HG03060 (cell line): ENCODE measurements around the gene RNF168.
A peak's percentile ranks its signal among the peaks of the same experiment; 100 is the strongest.
"Not testable (repeated sequence)": the region's sequence is repeated elsewhere in the genome, so short reads cannot be mapped to it uniquely, and the experiment has no call there.

Source experiments
- ATAC-seq: cut with Tn5 transposase; IDR thresholded peaks from one replicate; pipeline ENCODE4 v1.9.1; 2021; ENCODE audit warnings: low read depth, moderate number of reproducible peaks; ENCODE audit not compliant: unreplicated experiment

Gene RNF168

GRCh38 chr3:196472286-196472685 is 31.3 kb downstream of the RNF168 start:
- no peak for ATAC-seq

DNA sequence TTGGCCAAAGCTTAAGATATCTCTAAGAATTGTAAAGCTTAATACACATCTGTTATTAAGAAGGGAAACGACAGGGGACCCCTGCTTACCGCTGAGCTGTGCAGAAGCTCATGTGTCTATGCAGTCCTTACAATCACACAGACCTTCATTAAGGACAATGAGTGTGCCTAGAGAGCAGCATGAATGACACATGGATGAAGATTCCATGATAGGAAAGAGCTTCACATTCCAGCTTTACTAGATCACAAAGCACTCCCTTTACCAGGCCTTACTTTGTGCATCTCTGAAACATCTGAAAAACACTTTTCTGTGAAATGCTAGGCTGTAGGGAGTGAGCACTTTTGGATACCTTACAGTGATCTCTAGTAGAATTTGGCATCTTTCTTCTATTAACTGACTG is 32.0 kb downstream of the RNF168 start:
- no peak for ATAC-seq

- not testable (repeated sequence) for ATAC-seq
These were observed 33.4 kb downstream of the RNF168 start for GRCh38 chr3:196470182-196470581.

GRCh38 chr3:196463804-196464203 is 39.8 kb downstream of the RNF168 start:
- ATAC-seq, result no peak

DNA sequence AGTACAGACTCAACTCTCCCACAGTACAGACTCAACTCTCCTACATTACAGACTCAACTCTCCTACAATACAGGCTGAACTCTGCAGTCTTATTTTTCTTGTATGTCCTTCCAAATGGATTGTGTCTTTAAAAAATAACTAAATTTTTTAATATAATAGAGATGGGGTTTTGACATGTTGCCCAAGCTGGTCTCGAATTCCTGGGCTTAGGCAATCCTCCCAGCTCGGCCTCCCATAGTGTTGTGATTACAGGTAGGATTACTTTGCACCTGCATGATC is 40.2 kb downstream of the RNF168 start:
- ATAC-seq, result no peak

- not testable (repeated sequence) for ATAC-seq
These were observed 40.7 kb downstream of the RNF168 start for GRCh38 chr3:196462680-196463477.

DNA sequence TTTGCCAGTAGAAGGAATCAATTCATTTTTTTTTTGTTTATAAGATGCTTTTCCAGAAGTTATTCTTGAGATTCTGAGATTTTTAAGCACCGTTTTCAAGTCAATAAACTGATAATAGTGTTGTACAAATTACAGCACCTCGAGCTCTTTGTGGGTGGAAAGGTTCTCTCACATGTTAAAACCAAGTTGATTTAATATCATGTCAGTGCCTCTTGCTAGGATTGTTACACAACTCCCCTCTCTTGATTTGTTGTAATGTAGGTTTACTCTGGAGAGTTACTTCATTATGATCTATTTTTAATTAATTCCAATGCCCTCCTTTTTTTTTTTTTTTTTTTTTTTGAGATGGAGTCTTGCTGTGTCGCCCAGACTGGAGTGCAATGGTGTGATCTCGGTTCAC is 45.5 kb downstream of the RNF168 start:
- ATAC-seq, result no peak

DNA sequence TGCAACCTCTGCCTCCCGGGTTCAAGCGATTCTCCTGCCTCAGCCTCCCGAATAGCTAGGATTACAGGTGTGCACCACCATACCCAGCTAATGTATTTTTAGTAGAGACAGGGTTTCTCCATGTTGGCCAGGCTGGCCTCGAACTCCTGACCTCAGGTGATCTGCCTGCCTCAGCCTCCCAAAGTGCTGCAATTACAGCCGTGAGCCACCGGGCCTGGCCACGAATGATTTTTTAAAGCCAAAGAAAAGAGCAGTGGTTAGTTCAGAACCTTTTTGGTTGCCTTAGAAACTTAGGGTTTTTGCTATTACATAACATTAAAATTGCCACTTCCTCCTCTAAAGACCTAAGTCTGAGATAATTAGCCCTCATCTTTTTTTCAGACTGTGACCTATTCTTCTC is 46.1 kb downstream of the RNF168 start:
- ATAC-seq, result not testable (repeated sequence)

GRCh38 chr3:196454935-196455334 is 48.6 kb downstream of the RNF168 start:
- no peak for ATAC-seq

DNA sequence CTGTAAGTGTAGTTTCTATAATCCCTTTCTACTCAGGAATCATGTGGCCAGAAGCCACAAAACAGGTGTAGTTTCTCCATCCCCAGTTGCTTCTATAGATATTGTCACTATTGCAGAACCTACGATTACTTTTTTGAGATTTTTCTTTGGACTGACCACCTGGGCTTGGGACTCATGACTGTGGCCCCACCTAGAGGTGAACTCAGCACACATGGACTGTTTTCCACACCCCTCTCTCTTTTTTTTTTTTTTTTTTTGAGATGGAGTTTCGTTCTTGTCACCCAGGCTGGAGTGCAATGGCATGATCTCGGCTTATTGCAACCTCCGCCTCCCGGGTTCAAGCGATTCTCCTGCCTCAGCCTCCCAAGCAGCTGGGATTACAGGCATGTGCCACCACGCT is 58.2 kb downstream of the RNF168 start:
- not testable (repeated sequence) for ATAC-seq

GRCh38 chr3:196444500-196444894 is 59.1 kb downstream of the RNF168 start:
- no peak for ATAC-seq

GRCh38 chr3:196440696-196441095 is 62.9 kb downstream of the RNF168 start:
- ATAC-seq, result no peak

GRCh38 chr3:196440041-196440537 is 63.5 kb downstream of the RNF168 start:
- no peak for ATAC-seq

DNA sequence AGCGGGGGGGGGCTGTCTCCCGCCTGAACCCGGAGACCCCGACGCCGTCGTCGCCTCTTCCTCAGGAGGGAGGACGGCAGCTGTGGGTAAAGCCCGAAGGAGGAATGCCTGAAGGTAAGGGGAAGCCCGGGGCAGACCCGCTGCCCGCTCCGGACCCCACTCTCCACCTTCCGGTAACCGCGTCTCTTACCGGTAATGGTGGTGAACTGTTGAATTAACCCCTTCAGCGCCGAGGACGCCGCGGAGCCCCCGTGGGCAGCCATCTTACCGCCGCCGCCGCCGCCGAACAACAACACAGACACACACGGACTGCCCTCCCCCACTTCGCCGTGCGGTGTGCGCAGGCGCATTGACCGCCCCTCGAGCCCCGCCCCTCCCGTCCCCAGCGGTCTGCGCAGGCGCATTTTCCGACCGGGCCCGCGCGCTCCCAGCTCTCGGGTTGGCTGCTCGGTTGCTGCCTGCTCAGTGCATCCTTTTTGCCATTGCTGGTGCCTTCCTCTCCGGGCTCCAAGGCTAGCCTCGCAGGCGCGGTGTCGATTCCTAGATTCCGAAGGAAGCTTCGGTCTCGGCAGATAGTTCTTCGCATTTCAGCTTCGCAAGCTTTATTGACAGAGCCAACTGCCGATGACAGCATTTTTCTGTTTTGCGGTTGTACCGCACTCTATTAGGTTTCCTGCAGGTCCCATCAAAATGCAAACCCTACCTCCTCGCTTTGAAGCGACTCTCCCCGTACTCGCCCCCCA is 71.3 kb downstream of the RNF168 start, which contains the start of gene UBXN7:
Gene UBXN7 (minus strand): TSS at position 291 of the 743 bp plus-strand sequence. CDS start 28 bp downstream, at position 263.
- ATAC-seq, result peak; percentile 58

GRCh38 chr3:196431181-196432136 is 72.1 kb downstream of the RNF168 start:
- peak; percentile 10 for ATAC-seq

DNA sequence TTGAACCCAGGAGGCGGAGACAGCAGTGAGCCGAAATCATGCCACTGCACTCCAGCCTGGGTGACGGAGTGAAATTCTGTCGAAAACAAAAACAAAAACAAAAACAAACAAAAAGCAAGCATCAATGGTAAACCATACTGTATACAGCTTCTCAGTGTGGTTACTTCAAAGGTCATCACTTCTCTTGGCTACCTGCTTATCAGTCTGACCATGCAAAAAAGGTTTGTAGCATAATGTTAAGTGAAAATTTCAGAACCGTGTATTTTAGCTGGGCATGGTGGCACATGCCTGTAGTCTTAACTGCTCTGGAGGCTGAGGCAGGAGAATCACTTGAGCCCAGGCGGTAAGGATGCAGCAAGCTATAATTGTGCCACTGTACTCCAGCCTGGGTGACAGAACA is 75.5 kb downstream of the RNF168 start:
- no peak for ATAC-seq

GRCh38 chr3:196424421-196424820 is 79.1 kb downstream of the RNF168 start:
- ATAC-seq, result not testable (repeated sequence)

- no peak for ATAC-seq
These were observed 80.4 kb downstream of the RNF168 start for GRCh38 chr3:196423044-196423781.

- not testable (repeated sequence) for ATAC-seq
These were observed 81.9 kb downstream of the RNF168 start for GRCh38 chr3:196421668-196422067.

- no peak for ATAC-seq
These were observed 84.2 kb downstream of the RNF168 start for GRCh38 chr3:196419386-196419785.
